Natural killer cell treated with Interleukin-12 subunit alpha and Interleukin-12 subunit beta and Interleukin-15 and Interleukin-18, amount 100 ng/mL, for 72 hours (primary cell): ENCODE data around the gene CFAP77. TPM values are rescaled to one million over a fixed set of nuclear protein-coding genes. Genes with fewer than 3 reads are reported as not detected.

Source experiments
- ATAC-seq, 2 donors: fragments of 150-1000 bp; cut with Tn5 transposase in 1 of 2; sonication (Bioruptor Pico), chemical (Tn5 transposase) in 1 of 2; 2 replicates each; pipeline ENCODE4 v1.10.0; 2021
- DNase-seq: peaks from one replicate; pipeline ENCODE4 v3.0.0; 2022; ENCODE audit warnings: low spot score
- H3K27ac Mint-ChIP-seq, 2 donors: 1 replicate in 1 of 2; 2 replicates in 1 of 2; pipeline ENCODE4 v1.8.0; 2022; ENCODE audit warnings: mixed read lengths in 2 of 2, mild to moderate bottlenecking in 1 of 2, moderate library complexity in 1 of 2
- H3K27me3 Mint-ChIP-seq, 2 donors: 1 replicate in 1 of 2; 2 replicates in 1 of 2; pipeline ENCODE4 v1.8.0; 2022; ENCODE audit warnings: mixed read lengths in 2 of 2
- H3K36me3 Mint-ChIP-seq: one replicate; pipeline ENCODE4 v1.8.0; 2022; ENCODE audit warnings: mixed read lengths
- H3K4me1 Mint-ChIP-seq, 2 donors: 1 replicate in 1 of 2; 2 replicates in 1 of 2; pipeline ENCODE4 v1.8.0; 2022; ENCODE audit warnings: low read depth in 2 of 2, mixed read lengths in 2 of 2, mild to moderate bottlenecking in 1 of 2
- H3K4me3 Mint-ChIP-seq: one replicate; pipeline ENCODE4 v1.8.0; 2022; ENCODE audit warnings: mixed read lengths
- H3K9me3 Mint-ChIP-seq: 2 replicates; pipeline ENCODE4 v1.8.0; 2022; ENCODE audit warnings: mixed read lengths
- total RNA-seq, 2 donors: library from RNA; stranded (reverse); gene quantifications; one replicate each; pipeline ENCODE4 v1.2.3, GENCODE V29; 2022

The CFAP77 gene
- total RNA-seq, 2 donors from 2014 or later: not detected

DNA sequence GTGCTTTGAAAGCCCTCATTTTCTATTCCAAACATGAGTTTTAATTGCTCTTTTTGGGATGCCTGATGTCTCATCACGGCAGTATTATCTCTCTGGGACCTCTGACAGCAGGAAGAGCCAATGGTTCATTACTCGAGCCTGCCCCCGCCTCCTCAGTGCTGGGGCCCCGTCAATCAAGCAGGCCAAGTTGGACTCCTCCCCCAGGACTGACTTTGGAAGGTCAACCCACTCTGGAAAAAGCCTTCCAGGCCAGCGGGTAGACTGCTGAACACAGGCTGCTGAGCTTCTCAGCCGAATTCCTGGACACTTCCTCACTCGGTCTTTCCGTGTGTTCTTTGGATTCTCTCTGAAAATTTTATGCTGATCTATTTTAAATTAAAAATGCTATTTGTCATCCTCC lies 162.9 kb downstream of the CFAP77 start:
- H3K4me3 Mint-ChIP-seq: no peak overlapping the region
- DNase-seq (no peak), ATAC-seq (no peak)
- H3K9me3 Mint-ChIP-seq: no peaks in the 10 kb centered on the region
- no peaks in the 10 kb centered on the region for H3K4me1 Mint-ChIP-seq
- no peak overlapping the region for H3K27ac Mint-ChIP-seq
- peaks cover 37 to 45% of the 10 kb centered on the region in 2 donors for H3K27me3 Mint-ChIP-seq
- H3K36me3 Mint-ChIP-seq: no peaks in the 10 kb centered on the region

DNA sequence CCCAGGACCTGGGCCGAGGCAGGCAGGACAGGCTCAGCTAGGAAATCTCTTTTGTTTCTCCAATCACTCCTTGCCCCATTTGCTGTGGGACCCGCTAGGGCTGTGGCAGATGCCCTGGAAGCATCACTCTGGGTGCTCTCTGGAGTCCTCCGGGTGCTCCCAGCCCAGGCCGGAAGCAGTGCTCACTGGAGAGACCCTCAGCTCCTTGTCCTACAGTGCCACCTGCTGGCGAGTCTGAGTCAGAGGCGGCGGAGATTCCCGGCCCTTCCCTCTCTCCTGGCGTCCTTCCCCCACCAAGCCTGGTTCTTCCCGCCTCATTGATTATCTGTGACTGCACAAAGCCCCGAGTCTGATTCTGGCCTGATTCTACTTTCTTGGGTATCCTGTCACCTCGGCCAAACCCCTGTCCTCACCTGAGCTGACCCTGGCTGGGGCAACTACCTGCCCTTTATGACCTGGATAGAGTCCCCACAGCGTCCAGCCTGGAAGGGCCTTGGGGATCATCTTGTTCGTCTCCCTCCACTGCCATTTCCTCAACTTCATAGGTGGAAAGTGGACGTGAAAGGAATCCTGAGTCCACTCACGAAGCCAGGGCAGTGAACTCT lies 165.1 kb downstream of the CFAP77 start:
- H3K27ac Mint-ChIP-seq: no peak overlapping the region
- ATAC-seq (peak; percentile 70 to 86), DNase-seq (peak; percentile 70)
- no peaks in the 10 kb centered on the region for H3K4me1 Mint-ChIP-seq
- no peaks in the 10 kb centered on the region for H3K36me3 Mint-ChIP-seq
- no peak overlapping the region for H3K4me3 Mint-ChIP-seq
- peaks cover 44 to 63% of the 10 kb centered on the region in 2 donors for H3K27me3 Mint-ChIP-seq
- H3K9me3 Mint-ChIP-seq: no peaks in the 10 kb centered on the region

GRCh38 chr9:132575811-132576210 lies 165.8 kb downstream of the CFAP77 start:
- peaks cover 44 to 63% of the 10 kb centered on the region in 2 donors for H3K27me3 Mint-ChIP-seq
- no peak for DNase-seq
- H3K4me3 Mint-ChIP-seq: no peak overlapping the region
- H3K36me3 Mint-ChIP-seq: no peaks in the 10 kb centered on the region
- no peak overlapping the region for H3K27ac Mint-ChIP-seq
- no peaks in the 10 kb centered on the region for H3K9me3 Mint-ChIP-seq
- no peak for ATAC-seq
- H3K4me1 Mint-ChIP-seq: no peaks in the 10 kb centered on the region

DNA sequence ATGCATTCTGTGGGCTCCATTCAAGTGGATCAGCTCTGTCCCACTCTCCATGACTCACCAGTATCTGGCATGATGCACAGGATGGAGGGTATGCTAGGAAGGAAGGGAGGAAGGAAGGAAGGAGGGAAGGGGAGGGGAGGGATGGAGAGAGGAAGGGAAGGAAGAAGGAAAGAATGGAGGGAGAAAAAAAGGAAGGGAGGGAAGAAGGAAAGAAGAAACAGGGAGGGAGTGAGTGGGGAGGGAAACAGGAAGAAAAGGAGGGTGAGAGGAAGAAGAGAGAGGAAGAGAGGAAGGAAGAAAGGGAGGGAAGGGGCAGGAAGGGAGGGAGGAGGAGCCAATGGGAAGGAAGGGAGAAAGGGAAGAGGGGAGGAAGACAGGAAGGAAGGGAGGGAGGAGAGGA lies 167.1 kb downstream of the CFAP77 start:
- peaks cover 48 to 63% of the 10 kb centered on the region in 2 donors for H3K27me3 Mint-ChIP-seq
- no peak overlapping the region for H3K4me3 Mint-ChIP-seq
- no peak overlapping the region for H3K27ac Mint-ChIP-seq
- H3K9me3 Mint-ChIP-seq: no peaks in the 10 kb centered on the region
- ATAC-seq (no peak), DNase-seq (no peak)
- H3K36me3 Mint-ChIP-seq: no peaks in the 10 kb centered on the region
- H3K4me1 Mint-ChIP-seq: peaks cover 7 to 8% of the 10 kb centered on the region in 2 donors

DNA sequence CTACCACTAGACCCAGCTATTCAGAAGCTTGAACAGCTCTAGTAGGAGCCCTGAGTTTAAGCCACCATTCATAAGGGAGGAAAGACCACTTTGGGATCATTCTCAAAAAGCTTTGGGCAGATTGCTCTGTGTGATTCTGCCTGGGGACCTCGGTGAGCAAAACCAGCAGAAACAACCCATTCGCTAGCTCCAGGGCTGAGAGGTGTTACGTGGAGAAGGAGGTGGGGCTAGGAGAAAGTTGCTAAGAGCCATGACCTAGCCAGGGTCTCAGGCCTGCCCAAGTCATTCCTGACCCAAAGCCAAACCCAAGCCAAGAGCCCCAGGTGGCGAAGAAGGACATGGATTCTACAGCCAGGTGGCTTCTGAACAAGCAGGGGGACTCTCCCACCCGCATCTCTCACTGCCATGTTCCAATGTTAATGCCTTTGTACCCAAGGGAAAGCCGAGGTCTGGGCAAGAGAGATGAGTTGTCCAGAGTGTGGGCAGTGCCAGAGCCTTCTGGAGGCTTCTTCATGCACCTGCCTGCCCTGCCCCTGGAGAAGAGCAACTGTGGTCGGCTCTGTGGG lies 168.4 kb downstream of the CFAP77 start:
- H3K27ac Mint-ChIP-seq: no peak overlapping the region
- no peak overlapping the region for H3K4me3 Mint-ChIP-seq
- DNase-seq (no peak), ATAC-seq (no peak)
- H3K36me3 Mint-ChIP-seq: no peaks in the 10 kb centered on the region
- H3K4me1 Mint-ChIP-seq: peaks cover 7 to 8% of the 10 kb centered on the region in 2 donors
- H3K27me3 Mint-ChIP-seq: peaks cover 50 to 61% of the 10 kb centered on the region in 2 donors
- H3K9me3 Mint-ChIP-seq: no peaks in the 10 kb centered on the region

- no peak overlapping the region for H3K27ac Mint-ChIP-seq
- H3K27me3 Mint-ChIP-seq: peaks cover 50 to 66% of the 10 kb centered on the region in 2 donors
- peaks cover 8 to 11% of the 10 kb centered on the region in 2 donors for H3K4me1 Mint-ChIP-seq
- no peaks in the 10 kb centered on the region for H3K9me3 Mint-ChIP-seq
- DNase-seq: no peak
- ATAC-seq: no peak
- no peaks in the 10 kb centered on the region for H3K36me3 Mint-ChIP-seq
- H3K4me3 Mint-ChIP-seq: no peak overlapping the region
Observed at GRCh38 chr9:132579427-132579798, 169.4 kb downstream of the CFAP77 start.

DNA sequence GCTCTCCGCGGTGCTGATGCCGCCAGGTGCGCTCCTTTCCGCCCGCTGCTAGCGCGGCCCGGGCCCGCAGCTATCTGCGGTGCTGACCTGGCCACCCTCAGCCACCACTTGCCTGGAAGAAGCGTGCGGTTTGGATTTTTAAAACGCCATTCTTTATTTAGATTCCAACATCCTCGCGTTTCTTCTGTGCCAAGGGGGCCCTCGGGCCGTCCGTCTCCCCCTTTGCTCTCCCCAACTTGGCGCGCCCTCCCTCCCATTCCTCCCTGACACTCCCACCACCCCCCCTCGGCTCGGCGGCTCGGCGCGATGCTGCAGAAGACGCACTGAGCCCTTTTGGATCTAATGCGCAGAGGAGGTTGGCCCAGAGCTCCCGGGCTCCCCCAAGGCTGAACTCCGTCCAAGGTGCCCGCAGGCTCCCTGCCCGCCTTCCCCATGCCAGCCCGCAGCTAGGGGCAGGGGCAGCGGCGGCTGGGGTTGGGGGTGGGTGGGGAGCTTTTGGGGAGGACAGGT lies 172.3 kb downstream of the CFAP77 start, which contains the start of gene BARHL1:
Gene BARHL1 (plus strand): TSS at position 331 of the 510 bp plus-strand sequence. CDS start 192 bp downstream, outside the sequence.
- peak within 1 kb of the TSS; percentile 70 for H3K4me3 Mint-ChIP-seq
- H3K4me1 Mint-ChIP-seq: peaks cover 13 to 15% of the 10 kb centered on the region in 2 donors
- peaks cover 42 to 59% of the 10 kb centered on the region in 2 donors for H3K27me3 Mint-ChIP-seq
- no peaks in the 10 kb centered on the region for H3K9me3 Mint-ChIP-seq
- ATAC-seq (no peak), DNase-seq (no peak)
- no peak within 1 kb of the TSS for H3K27ac Mint-ChIP-seq
- peaks cover 5% of the 10 kb centered on the region for H3K36me3 Mint-ChIP-seq

GRCh38 chr9:132582786-132583583 lies 173.0 kb downstream of the CFAP77 start:
- no peak overlapping the region for H3K27ac Mint-ChIP-seq
- H3K36me3 Mint-ChIP-seq: peaks cover 5% of the 10 kb centered on the region
- ATAC-seq: no peak
- H3K27me3 Mint-ChIP-seq: peaks cover 42 to 61% of the 10 kb centered on the region in 2 donors
- DNase-seq: no peak
- H3K4me1 Mint-ChIP-seq: peaks cover 13 to 15% of the 10 kb centered on the region in 2 donors
- H3K9me3 Mint-ChIP-seq: no peaks in the 10 kb centered on the region
- H3K4me3 Mint-ChIP-seq: no peak overlapping the region

DNA sequence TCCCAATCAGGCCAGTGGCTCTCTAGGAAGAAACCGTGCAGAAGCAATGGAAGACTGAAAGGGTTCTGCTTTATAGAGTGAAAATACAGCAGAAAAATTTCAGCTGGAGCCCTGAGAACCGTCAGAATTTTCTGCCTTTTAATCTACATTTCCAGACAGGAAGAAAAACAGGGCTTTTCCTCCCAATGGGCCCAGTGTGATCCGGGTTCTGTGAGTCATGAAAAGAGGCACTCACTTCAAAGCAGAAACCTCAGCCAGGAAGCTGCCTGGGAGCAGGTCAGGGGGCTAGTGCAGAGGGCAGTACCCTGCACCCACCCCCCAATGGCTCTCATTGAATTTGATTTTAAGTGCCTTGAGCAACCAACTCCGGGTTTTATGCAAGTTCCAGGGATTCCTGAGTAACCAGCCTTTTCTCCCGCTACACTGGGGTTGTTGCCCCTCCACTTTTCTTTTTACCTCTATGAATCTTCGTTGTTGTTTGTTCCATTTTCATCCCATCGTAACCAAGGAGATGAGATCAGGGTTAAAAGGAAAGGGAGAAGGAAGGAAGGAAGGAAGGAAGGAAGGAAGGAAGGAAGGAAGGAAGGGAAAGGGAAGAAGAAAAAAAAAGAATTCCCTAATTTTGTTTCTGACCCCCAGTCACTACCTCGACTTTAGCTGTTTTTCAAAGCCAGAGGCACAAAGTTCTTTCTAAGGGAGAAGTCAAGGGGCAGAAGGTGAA lies 173.7 kb downstream of the CFAP77 start:
- no peak overlapping the region for H3K27ac Mint-ChIP-seq
- H3K27me3 Mint-ChIP-seq: peaks cover 41 to 59% of the 10 kb centered on the region in 2 donors
- DNase-seq (no peak), ATAC-seq (no peak)
- H3K9me3 Mint-ChIP-seq: no peaks in the 10 kb centered on the region
- H3K4me1 Mint-ChIP-seq: peaks cover 13 to 15% of the 10 kb centered on the region in 2 donors
- H3K4me3 Mint-ChIP-seq: no peak overlapping the region
- peaks cover 5% of the 10 kb centered on the region for H3K36me3 Mint-ChIP-seq

DNA sequence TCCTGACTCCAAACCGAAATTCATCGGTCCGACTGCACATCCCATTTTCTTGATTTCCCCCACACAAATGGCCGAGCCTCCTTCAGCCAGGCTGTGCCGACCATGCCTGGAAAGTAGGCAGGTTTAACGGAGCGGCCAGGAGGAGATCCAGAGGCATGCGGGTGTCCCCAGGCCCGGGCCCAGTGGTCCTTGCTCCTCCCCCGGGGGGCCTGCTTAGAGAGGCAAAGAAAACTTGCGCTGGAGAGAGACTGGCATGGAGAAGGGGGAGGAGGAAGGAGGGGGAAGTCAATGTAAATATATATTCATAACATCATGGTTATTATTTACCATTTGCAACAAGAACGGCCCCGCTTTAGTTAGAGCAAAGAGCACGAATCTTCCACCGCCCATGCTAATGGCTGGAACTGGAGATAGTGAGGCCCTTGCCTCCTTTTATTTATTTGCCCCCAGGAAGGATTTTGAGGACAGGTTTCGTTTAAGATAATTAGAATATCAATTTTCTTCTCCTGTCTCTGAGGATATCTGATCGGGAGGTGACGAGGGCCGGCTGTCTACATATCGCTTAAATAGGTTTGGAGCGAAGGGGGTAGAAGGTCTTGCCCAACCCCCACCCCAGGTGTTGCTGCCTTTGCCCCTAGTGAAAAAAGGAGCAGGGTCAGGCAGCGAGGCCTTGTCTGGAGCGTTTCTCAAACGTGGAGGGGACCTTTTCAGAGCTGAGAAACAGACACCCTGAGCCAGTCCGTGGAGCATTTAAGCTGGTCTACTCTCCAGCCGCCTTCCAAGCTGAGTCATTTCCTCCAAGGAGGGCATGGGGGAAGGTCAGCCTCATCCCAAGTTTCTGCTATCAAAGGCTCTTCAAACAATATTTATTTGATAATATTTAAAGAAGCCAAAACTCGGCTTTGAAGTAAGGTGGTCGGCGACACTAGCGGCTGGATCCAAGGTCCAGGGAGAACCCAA lies 174.9 kb downstream of the CFAP77 start:
- Mint-ChIP-seq H3K36me3 (peaks cover 5% of the 10 kb centered on the region), H3K27me3 (peaks cover 40 to 49% of the 10 kb centered on the region in 2 donors), H3K4me1 (peaks cover 13 to 17% of the 10 kb centered on the region in 2 donors), H3K27ac (no peak overlapping the region), H3K4me3 (no peak overlapping the region), H3K9me3 (no peaks in the 10 kb centered on the region)
- DNase-seq: no peak
- no peak for ATAC-seq

- H3K9me3 Mint-ChIP-seq: no peaks in the 10 kb centered on the region
- no peak for ATAC-seq
- H3K27me3 Mint-ChIP-seq: peaks cover 43 to 47% of the 10 kb centered on the region in 2 donors
- H3K36me3 Mint-ChIP-seq: peaks cover 5% of the 10 kb centered on the region
- no peak overlapping the region for H3K4me3 Mint-ChIP-seq
- DNase-seq: no peak
- no peak overlapping the region for H3K27ac Mint-ChIP-seq
- peaks cover 12 to 18% of the 10 kb centered on the region in 2 donors for H3K4me1 Mint-ChIP-seq
Observed at GRCh38 chr9:132585954-132586829, 176.2 kb downstream of the CFAP77 start.
